Keratinocyte (primary cell): ENCODE data around the gene TMEM97. TPM values are rescaled to one million over a fixed set of nuclear protein-coding genes. Genes with fewer than 3 reads are reported as not detected.

ENCODE experiments used
- DNase-seq: peaks from one replicate; pipeline ENCODE4 v3.0.0-alpha.2; 2011; ENCODE audit warnings: low read depth, missing footprints, low spot score
- FAIRE-seq: peaks from 2 replicates; lab custom pipeline; 2011; peaks lifted over from hg19 to GRCh38; lab: Jason Lieb, UNC
- H2AFZ ChIP-seq: 2 replicates; pipeline ENCODE4 v1.6.0; 2012; ENCODE audit warnings: low read length, control low read depth, inconsistent platforms; ENCODE audit not compliant: control insufficient read depth
- H3K27ac ChIP-seq: 2 replicates; pipeline ENCODE4 v1.5.1; 2011; ENCODE audit warnings: low read length; ENCODE audit not compliant: control insufficient read depth, insufficient read depth
- H3K27me3 ChIP-seq: 3 replicates; pipeline ENCODE4 v1.6.0; 2011; ENCODE audit warnings: low read length; ENCODE audit not compliant: control insufficient read depth, insufficient read depth; ENCODE audit errors: extremely low read depth
- H3K36me3 ChIP-seq, 2 experiments: 2 replicates in 1 of 2; 3 replicates in 1 of 2; pipeline ENCODE4 v1.5.1; 2011; ENCODE audit warnings: low read length in 2 of 2, mild to moderate bottlenecking in 1 of 2; ENCODE audit not compliant: control insufficient read depth in 2 of 2, insufficient read depth in 2 of 2; ENCODE audit errors: extremely low read depth in 1 of 2
- H3K4me1 ChIP-seq: 3 replicates; pipeline ENCODE4 v1.5.1; 2011; ENCODE audit warnings: low read length; ENCODE audit not compliant: control insufficient read depth, insufficient read depth; ENCODE audit errors: extremely low read depth
- H3K4me2 ChIP-seq: 3 replicates; pipeline ENCODE4 v1.6.0; 2011; ENCODE audit warnings: low read depth, low read length; ENCODE audit not compliant: control insufficient read depth, insufficient read depth; ENCODE audit errors: extremely low read depth
- H3K4me3 ChIP-seq, 3 experiments: fragments of 200-600 bp in 1 of 3; sonication (generic) in 1 of 3; 2 replicates in 2 of 3; 3 replicates in 1 of 3; pipeline ENCODE4 v1.5.1; 2011 to 2016; ENCODE audit warnings: low read length in 3 of 3, mild to moderate bottlenecking in 3 of 3, control low read depth in 2 of 3, inconsistent platforms in 1 of 3, low read depth in 1 of 3, mixed read lengths in 1 of 3, mixed run types in 1 of 3, moderate library complexity in 1 of 3; ENCODE audit not compliant: control insufficient read depth in 2 of 3, insufficient read depth in 2 of 3; ENCODE audit errors: extremely low read depth in 1 of 3
- H3K79me2 ChIP-seq: 2 replicates; pipeline ENCODE4 v1.6.0; 2012; ENCODE audit warnings: low read length; ENCODE audit not compliant: control insufficient read depth, insufficient read depth
- H3K9ac ChIP-seq: 3 replicates; pipeline ENCODE4 v1.6.0; 2011; ENCODE audit warnings: low read length; ENCODE audit not compliant: control insufficient read depth, insufficient read depth; ENCODE audit errors: extremely low read depth
- H3K9me1 ChIP-seq: 3 replicates; pipeline ENCODE4 v1.6.0; 2011; ENCODE audit warnings: low read length; ENCODE audit not compliant: control insufficient read depth, insufficient read depth; ENCODE audit errors: extremely low read depth
- H3K9me3 ChIP-seq: 2 replicates; pipeline ENCODE4 v1.5.1; 2012; ENCODE audit warnings: low read depth, low read length; ENCODE audit not compliant: control insufficient read depth
- H4K20me1 ChIP-seq: 3 replicates; pipeline ENCODE4 v1.6.0; 2011; ENCODE audit warnings: low read length; ENCODE audit not compliant: control insufficient read depth, insufficient read depth; ENCODE audit errors: extremely low read depth
- CTCF ChIP-seq, 3 experiments: IDR thresholded peaks in 1 of 3; conservative IDR thresholded peaks in 1 of 3; optimal IDR thresholded peaks in 1 of 3; 2 replicates in 2 of 3; 3 replicates in 1 of 3; pipeline versions ENCODE3 to v1.5.1; 2011; ENCODE audit warnings: low read length in 3 of 3, mild to moderate bottlenecking in 3 of 3, moderate library complexity in 2 of 3, control low read depth in 1 of 3, inconsistent platforms in 1 of 3; ENCODE audit not compliant: insufficient read depth in 2 of 3; ENCODE audit errors: extremely low read depth in 1 of 3
- EZH2 ChIP-seq: IDR thresholded peaks from one replicate; pipeline ENCODE4 v1.6.1; 2012; ENCODE audit warnings: inconsistent platforms, mild to moderate bottlenecking, low read length, moderate library complexity
- dilution Hi-C: fragments of 300-500 bp; cut with MboI; formaldehyde crosslinking; loops from one replicate; pipeline ENCODE4 v1.7.0; 2020; ENCODE audit warnings: low sequenced_read_pairs; ENCODE audit not compliant: extremely low pct_ligation_motif_present
- polyA plus RNA-seq, 5 experiments: library from polyadenylated mRNA; depleted of rRNA in 3 of 5; stranded (reverse) in 3 of 5; stranded (forward) in 1 of 5; unstranded in 1 of 5; fragments of >200 nt; gene quantifications; 1 replicate in 1 of 5; 2 replicates in 3 of 5; 3 replicates in 1 of 5; pipeline versions ENCODE4 v1.2.1 to v1.2.3, GENCODE V29; 2011 to 2012; ENCODE audit warnings: missing spikeins in 2 of 5, low read depth in 1 of 5, low replicate concordance in 1 of 5

TMEM97 gene
- polyA plus RNA-seq, 1 donor (not counting 4 experiments of a cell fraction or from before 2014, with no cell fraction given), result 29.9 TPM

DNA sequence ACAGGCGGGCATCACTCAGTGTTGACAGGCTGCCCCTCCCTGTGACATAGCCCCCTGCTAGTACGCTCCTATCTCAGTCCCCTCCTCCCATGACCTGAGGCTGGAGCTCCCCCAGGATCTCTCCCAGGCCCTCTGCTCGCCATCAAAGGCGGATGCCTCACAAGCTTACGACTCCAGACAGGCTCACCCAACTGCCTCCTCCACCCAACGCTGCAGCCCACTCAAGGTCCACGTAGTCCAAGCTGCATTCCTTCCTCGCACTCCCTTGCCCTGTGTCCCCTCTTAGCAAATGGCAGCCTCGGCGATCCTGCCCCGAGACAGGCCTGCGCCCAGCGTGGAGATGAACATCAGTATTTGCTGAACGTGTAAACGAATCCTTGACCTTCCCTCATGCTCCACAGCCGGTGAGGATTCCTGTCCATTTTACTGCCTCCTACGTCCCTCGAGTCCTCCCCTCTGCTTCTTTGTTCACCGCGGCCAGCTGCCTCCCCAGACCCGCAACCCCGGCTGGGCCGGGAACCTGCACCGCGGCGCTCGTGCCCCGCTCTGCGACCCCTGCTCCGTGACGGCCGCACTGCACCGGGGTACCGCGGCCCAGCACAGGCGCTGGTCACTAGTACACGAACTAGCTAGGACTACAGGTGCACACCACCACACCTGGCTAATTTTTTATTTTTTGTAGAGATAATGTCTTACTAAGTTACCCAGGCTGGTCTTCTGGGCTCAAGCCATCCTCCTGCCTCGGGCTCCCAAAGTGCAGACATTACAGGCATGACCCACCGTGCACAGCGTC lies 838 bp upstream of the TMEM97 start:
- dilution Hi-C loops, result no loop called here
- no peaks in the 10 kb centered on the region for H4K20me1 ChIP-seq
- no peak for FAIRE-seq
- peak overlapping the region; percentile 97 for H3K4me2 ChIP-seq
- TF ChIP-seq CTCF (optimal IDR thresholded peaks at IDR 0.05 in 1 of 3, IDR thresholded peaks at IDR 0.05 in 1 of 3, conservative IDR thresholded peaks at IDR 0.05 in 1 of 3; ENCODE audit: extremely low read depth in 1 of 3, insufficient read depth in 2 of 3, low read length in 3 of 3) (no peak), EZH2 (no peak)
- no peaks in the 10 kb centered on the region for H3K9me1 ChIP-seq
- no peaks in the 10 kb centered on the region for H3K9me3 ChIP-seq
- H3K79me2 ChIP-seq, result peaks cover 38% of the 10 kb centered on the region
- peak overlapping the region; percentile 82 for H3K9ac ChIP-seq
- no peaks in the 10 kb centered on the region for H3K27me3 ChIP-seq
- no peaks in the 10 kb centered on the region for H3K36me3 ChIP-seq
- no peak for DNase-seq
- peaks cover 22% of the 10 kb centered on the region for H3K4me1 ChIP-seq
- peak overlapping the region; percentile 91 for H2AFZ ChIP-seq
- H3K4me3 ChIP-seq, result peak overlapping the region; percentile 61 to 95 (median 92)
- H3K27ac ChIP-seq, result peak overlapping the region; percentile 68

- H3K4me2 ChIP-seq, result peak overlapping the region; percentile 97
- H3K36me3 ChIP-seq, result no peaks in the 10 kb centered on the region
- peak in 1 of 3 experiments; percentile 2 for TF ChIP-seq CTCF (optimal IDR thresholded peaks at IDR 0.05 in 1 of 3, IDR thresholded peaks at IDR 0.05 in 1 of 3, conservative IDR thresholded peaks at IDR 0.05 in 1 of 3; ENCODE audit: extremely low read depth in 1 of 3, insufficient read depth in 2 of 3, low read length in 3 of 3)
- no peak for TF ChIP-seq EZH2
- peaks cover 22% of the 10 kb centered on the region for H3K4me1 ChIP-seq
- FAIRE-seq, result no peak
- no peak for DNase-seq
- peaks cover 45% of the 10 kb centered on the region for H3K79me2 ChIP-seq
- peak overlapping the region; percentile 82 for H3K9ac ChIP-seq
- no peaks in the 10 kb centered on the region for H4K20me1 ChIP-seq
- H3K9me1 ChIP-seq, result no peaks in the 10 kb centered on the region
- H2AFZ ChIP-seq, result peak overlapping the region; percentile 97
- H3K4me3 ChIP-seq, result peak overlapping the region; percentile 61 to 95 (median 92)
- dilution Hi-C loops, result no loop called here
- peak overlapping the region; percentile 68 for H3K27ac ChIP-seq
- no peaks in the 10 kb centered on the region for H3K27me3 ChIP-seq
- no peaks in the 10 kb centered on the region for H3K9me3 ChIP-seq
These were observed 567 bp downstream of the TMEM97 start for GRCh38 chr17:28319598-28319935.
